ENCODE results near the gene CAPSL. TPM values are rescaled to one million over a fixed set of nuclear protein-coding genes. Genes with fewer than 3 reads are reported as not detected.
"Not testable (repeated sequence)": the region's sequence is repeated elsewhere in the genome, so short reads cannot be mapped to it uniquely, and the experiment has no call there.

CAPSL gene
- not detected for total RNA-seq

DNA sequence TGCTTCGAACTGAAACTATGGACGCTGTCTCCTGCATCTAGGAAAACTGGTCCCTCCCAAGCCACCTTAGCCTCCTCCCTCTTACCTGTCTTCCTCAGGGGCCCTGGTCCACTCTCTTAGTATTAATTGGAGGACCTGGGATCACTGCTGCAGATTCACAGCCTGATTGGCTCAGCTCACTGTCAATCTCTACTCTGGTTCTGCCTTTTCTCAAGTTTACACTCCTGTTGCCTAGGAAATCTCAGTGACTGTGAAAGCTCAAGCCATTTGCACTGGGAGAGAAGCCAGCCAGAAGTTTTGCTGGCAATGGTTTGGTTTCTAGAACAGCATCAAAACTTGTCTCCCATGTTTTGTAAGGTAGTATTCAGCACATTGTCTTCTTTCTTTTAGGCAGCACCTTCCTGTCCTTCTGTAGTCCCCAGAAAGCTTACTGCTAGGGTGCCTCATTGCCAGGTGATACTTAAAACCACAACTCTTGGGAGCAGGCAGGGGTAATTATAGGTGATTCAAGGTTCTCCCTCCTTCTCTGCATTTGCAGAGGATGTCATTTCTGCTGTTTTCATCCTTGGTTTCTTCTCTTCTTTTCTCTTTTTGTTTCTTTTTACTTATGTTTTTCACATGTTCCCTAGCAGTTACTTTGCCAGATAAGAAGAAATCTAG lies at the start of gene CAPSL:
Gene CAPSL (minus strand): TSS at position 55 of the 660 bp plus-strand sequence. CDS start 17,502 bp downstream, outside the sequence.
- Histone ChIP-seq H3K4me1 (no peaks in the 10 kb centered on the region), H3K9me3 (no peaks in the 10 kb centered on the region), H3K4me3 (no peak within 1 kb of the TSS), H3K27me3 (no peaks in the 10 kb centered on the region), H3K27ac (no peak within 1 kb of the TSS), H3K36me3 (no peaks in the 10 kb centered on the region)
- WGBS: 35% methylated on average over 2 of the region's 2 CpGs
- TF ChIP-seq POLR2A (IDR thresholded peaks at IDR 0.05) (no peak), EP300 (IDR thresholded peaks at IDR 0.05) (no peak), POLR2AphosphoS5 (IDR thresholded peaks at IDR 0.05) (no peak)
- TF ChIP-seq, protein P1, sequence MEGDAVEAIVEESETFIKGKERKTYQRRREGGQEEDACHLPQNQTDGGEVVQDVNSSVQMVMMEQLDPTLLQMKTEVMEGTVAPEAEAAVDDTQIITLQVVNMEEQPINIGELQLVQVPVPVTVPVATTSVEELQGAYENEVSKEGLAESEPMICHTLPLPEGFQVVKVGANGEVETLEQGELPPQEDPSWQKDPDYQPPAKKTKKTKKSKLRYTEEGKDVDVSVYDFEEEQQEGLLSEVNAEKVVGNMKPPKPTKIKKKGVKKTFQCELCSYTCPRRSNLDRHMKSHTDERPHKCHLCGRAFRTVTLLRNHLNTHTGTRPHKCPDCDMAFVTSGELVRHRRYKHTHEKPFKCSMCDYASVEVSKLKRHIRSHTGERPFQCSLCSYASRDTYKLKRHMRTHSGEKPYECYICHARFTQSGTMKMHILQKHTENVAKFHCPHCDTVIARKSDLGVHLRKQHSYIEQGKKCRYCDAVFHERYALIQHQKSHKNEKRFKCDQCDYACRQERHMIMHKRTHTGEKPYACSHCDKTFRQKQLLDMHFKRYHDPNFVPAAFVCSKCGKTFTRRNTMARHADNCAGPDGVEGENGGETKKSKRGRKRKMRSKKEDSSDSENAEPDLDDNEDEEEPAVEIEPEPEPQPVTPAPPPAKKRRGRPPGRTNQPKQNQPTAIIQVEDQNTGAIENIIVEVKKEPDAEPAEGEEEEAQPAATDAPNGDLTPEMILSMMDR (IDR thresholded peaks at IDR 0.05): no peak
- DNase-seq (ENCODE audit: low spot score in 2 of 2): no peak

DNA sequence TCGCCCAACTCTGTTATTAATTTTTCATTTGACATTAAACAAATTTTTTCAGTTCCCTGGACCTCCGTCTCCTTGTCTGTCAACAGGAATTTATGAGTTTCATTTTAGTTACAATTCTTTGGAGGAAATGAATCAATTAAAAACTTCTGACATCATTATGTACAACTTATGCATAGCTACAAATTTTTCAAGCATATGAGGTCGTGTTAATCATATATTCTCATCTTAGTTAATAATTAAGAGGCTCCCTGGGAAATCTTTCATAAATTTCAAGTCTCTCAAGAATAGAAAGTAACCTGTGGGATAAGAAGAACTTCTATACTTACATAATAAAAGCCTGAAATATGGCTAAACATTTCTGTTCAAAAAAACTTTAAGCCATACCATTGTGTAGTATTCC lies 49.4 kb upstream of the CAPSL start:
- DNase-seq (ENCODE audit: low spot score in 2 of 2): no peak
- WGBS: 63% methylated on average over 3 of the region's 3 CpGs
- Histone ChIP-seq H3K4me1 (no peaks in the 10 kb centered on the region), H3K27me3 (peaks cover 16% of the 10 kb centered on the region), H3K4me3 (no peak overlapping the region), H3K27ac (no peak overlapping the region), H3K9me3 (no peaks in the 10 kb centered on the region), H3K36me3 (no peaks in the 10 kb centered on the region)
- no peak for TF ChIP-seq POLR2A (IDR thresholded peaks at IDR 0.05)
- no peak for TF ChIP-seq POLR2AphosphoS5 (IDR thresholded peaks at IDR 0.05)
- TF ChIP-seq EP300 (IDR thresholded peaks at IDR 0.05): no peak
- TF ChIP-seq, protein P1 (IDR thresholded peaks at IDR 0.05): no peak

DNA sequence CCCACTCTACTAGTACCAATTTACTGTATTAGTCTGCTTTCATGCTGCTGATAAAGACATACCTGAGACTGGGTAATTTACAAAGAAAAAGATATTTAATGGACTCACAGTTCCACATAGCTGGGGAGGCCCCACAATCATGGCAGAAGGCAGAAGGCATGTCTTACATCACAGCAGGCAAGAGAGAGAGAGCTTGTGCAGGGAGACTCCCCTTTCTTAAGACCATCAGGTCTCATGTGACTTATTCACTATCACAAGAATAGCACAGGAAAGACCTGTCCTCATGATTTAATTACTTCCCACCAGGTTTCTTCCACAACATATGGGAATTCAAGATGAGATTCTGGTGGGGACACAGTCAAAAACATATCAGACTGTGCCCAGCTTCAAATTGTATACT lies 41.3 kb upstream of the CAPSL start:
- Histone ChIP-seq H3K4me3 (no peak overlapping the region), H3K4me1 (no peaks in the 10 kb centered on the region), H3K27ac (no peak overlapping the region), H3K27me3 (no peaks in the 10 kb centered on the region), H3K9me3 (peaks cover 3% of the 10 kb centered on the region), H3K36me3 (no peaks in the 10 kb centered on the region)
- DNase-seq (ENCODE audit: low spot score in 2 of 2): no peak
- TF ChIP-seq POLR2A (IDR thresholded peaks at IDR 0.05) (no peak), EP300 (IDR thresholded peaks at IDR 0.05) (no peak), POLR2AphosphoS5 (IDR thresholded peaks at IDR 0.05) (no peak)
- TF ChIP-seq, protein P1 (IDR thresholded peaks at IDR 0.05): no peak

DNA sequence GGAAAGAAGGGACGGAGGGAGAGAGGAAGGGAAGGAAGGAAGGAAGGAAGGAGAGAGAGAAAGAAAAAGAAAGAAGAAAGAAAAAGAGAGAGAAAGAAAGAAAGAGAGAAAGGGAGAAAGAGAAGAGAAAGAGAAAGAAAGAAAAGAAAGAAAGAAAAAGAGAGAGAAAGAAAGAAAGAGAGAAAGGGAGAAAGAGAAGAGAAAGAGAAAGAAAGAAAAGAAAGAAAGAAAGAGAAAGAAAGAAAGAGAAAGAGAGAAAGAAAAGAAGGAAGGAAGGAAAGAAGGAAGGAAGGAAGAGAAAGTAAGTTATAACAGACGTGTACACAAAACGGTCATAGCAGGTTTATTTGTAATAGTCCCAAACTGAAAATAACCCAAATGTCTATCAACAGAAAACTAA lies 38.4 kb upstream of the CAPSL start:
- not testable (repeated sequence) for H3K9me3 ChIP-seq; H3K4me3 ChIP-seq; H3K4me1 ChIP-seq; H3K36me3 ChIP-seq; H3K27me3 ChIP-seq; DNase-seq (ENCODE audit: low spot score in 2 of 2); H3K27ac ChIP-seq
- WGBS: 79% methylated on average over 3 of the region's 3 CpGs

GRCh38 chr5:35974570-35974969 lies 36.1 kb upstream of the CAPSL start:
- DNase-seq (ENCODE audit: low spot score in 2 of 2): no peak
- H3K27ac ChIP-seq: no peak overlapping the region
- WGBS: 88% methylated on average over 4 of the region's 4 CpGs
- TF ChIP-seq EP300 (IDR thresholded peaks at IDR 0.05) (no peak), POLR2A (IDR thresholded peaks at IDR 0.05) (no peak), POLR2AphosphoS5 (IDR thresholded peaks at IDR 0.05) (no peak)
- TF ChIP-seq, protein P1 (IDR thresholded peaks at IDR 0.05): no peak
- no peaks in the 10 kb centered on the region for H3K4me1 ChIP-seq
- H3K9me3 ChIP-seq: peaks cover 3% of the 10 kb centered on the region
- no peak overlapping the region for H3K4me3 ChIP-seq
- H3K36me3 ChIP-seq: no peaks in the 10 kb centered on the region
- no peaks in the 10 kb centered on the region for H3K27me3 ChIP-seq

- TF ChIP-seq POLR2AphosphoS5 (IDR thresholded peaks at IDR 0.05): no peak
- no peak for TF ChIP-seq POLR2A (IDR thresholded peaks at IDR 0.05)
- TF ChIP-seq, protein P1 (IDR thresholded peaks at IDR 0.05): no peak
- TF ChIP-seq EP300 (IDR thresholded peaks at IDR 0.05): no peak
- Histone ChIP-seq H3K27ac (no peak overlapping the region), H3K4me1 (no peaks in the 10 kb centered on the region), H3K4me3 (no peak overlapping the region), H3K27me3 (no peaks in the 10 kb centered on the region), H3K36me3 (no peaks in the 10 kb centered on the region), H3K9me3 (no peaks in the 10 kb centered on the region)
- WGBS: 86% methylated on average over 5 of the region's 5 CpGs
- no peak for DNase-seq (ENCODE audit: low spot score in 2 of 2)
Observed at GRCh38 chr5:35971878-35972210, 33.4 kb upstream of the CAPSL start.
